GM10266 (cell line): ENCODE measurements around the gene FIP1L1.

Source experiments
- DNase-seq: peaks from one replicate; pipeline ENCODE4 v3.0.0; 2012; ENCODE audit errors: extremely low spot score
- TF ChIP-seq, protein P1 (sequence below): IDR thresholded peaks from 2 replicates; pipeline ENCODE4 v1.5.1; 2012; ENCODE audit warnings: mild to moderate bottlenecking, low read depth; ENCODE audit not compliant: control insufficient read depth, insufficient read depth; ENCODE audit errors: missing control alignments

FIP1L1 gene

DNA sequence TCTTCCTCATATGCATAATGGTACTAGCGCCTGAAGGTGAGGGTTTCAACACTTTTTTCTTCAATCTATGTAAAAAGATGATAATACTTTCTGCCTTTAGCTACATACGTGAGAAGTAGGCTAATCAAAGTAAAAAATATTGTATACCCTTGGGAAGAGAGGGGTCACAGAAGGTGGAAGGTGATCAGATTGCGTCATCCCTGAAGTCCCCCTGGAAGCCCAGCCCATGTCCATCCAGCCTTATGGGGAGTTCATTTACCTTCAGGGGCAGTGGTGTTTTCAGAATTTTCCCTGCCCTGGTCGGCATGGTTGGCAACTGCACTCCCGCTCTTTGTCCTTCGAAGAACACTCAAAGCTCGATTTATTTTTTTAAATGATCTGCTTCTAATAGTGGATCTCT, 129.6 kb downstream of the FIP1L1 start:
- DNase-seq: no peak
- TF ChIP-seq, protein P1, sequence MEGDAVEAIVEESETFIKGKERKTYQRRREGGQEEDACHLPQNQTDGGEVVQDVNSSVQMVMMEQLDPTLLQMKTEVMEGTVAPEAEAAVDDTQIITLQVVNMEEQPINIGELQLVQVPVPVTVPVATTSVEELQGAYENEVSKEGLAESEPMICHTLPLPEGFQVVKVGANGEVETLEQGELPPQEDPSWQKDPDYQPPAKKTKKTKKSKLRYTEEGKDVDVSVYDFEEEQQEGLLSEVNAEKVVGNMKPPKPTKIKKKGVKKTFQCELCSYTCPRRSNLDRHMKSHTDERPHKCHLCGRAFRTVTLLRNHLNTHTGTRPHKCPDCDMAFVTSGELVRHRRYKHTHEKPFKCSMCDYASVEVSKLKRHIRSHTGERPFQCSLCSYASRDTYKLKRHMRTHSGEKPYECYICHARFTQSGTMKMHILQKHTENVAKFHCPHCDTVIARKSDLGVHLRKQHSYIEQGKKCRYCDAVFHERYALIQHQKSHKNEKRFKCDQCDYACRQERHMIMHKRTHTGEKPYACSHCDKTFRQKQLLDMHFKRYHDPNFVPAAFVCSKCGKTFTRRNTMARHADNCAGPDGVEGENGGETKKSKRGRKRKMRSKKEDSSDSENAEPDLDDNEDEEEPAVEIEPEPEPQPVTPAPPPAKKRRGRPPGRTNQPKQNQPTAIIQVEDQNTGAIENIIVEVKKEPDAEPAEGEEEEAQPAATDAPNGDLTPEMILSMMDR: no peak

DNA sequence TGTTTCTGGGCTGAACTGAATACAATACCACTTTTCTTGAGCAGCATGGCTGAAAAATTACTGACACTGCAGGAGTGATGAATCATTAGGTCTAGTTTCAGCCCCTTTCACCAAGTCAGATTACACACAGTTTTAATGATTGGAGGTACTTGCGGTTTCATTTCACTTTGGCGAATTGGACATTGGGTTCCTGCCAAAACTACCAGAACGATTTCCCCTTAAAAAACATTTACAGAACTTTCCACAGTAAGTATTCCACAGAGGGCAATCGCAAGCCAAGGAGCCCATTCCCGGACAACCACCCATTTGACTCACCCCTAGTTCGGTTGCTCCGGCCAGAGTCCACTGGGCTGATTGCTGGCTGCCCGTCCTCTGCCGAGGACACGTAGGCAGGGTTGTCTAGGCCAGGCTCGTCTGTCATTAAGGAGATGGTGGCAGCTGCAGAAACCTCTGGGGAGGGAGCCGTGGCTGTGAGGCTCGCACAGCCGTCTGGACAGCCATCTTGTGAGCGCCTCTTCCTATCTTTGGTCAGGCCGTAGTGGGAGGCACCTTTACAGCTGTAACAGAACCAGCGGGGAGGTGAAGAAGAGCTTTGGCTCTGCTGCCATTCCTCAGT, 130.3 kb downstream of the FIP1L1 start:
- TF ChIP-seq, protein P1: no peak
- DNase-seq: no peak

DNA sequence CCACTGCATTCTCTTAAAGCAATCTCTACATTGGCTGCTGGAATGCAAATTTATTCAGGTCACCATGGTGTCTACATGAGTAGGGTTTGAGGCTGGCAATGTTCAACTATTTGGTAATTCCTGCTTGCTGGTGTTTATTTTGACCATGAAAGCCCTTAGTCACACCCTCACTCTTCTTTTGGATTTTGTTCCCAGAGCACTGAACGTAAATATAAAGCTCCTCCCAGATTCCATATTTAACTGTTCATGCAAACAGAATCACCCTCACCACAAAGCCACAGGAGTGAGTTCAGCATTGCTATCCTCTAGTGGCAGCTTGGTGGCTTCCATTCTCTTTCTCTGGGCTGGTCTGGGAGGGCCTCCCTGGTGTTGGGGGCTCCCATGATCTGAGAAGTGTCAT, 131.0 kb downstream of the FIP1L1 start:
- no peak for DNase-seq

DNA sequence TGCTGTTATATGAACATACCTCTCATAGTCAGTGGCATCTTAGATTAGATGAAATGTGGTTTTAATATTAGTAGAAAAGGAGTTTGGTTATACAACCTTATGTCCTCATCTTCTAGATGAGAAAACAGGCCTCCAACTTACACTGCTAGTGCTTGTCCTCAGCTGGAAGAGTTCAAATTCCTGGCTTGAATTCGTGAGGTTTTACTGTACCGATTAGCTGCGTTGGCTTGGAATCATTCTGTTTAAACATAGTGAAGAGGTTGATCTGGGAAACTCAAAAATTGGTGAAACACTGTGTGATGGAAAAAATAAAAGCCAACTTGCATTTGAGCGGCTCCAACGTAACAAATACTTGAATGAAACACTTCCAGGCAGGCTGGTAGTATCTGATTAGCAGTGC, 132.9 kb downstream of the FIP1L1 start:
- no peak for DNase-seq
- TF ChIP-seq, protein P1: no peak

More for the DNA sequence above, 131.0 kb downstream of the FIP1L1 start:
- TF ChIP-seq, protein P1: no peak
